Measurements from ENCODE around the gene GNAQ. TPM values are rescaled to one million over a fixed set of nuclear protein-coding genes. Genes with fewer than 3 reads are reported as not detected.

Gene GNAQ
- total and polyA plus RNA-seq, 2 of the 4 experiments (the other 2 are of a cell fraction): 23.1 to 50.7 TPM

DNA sequence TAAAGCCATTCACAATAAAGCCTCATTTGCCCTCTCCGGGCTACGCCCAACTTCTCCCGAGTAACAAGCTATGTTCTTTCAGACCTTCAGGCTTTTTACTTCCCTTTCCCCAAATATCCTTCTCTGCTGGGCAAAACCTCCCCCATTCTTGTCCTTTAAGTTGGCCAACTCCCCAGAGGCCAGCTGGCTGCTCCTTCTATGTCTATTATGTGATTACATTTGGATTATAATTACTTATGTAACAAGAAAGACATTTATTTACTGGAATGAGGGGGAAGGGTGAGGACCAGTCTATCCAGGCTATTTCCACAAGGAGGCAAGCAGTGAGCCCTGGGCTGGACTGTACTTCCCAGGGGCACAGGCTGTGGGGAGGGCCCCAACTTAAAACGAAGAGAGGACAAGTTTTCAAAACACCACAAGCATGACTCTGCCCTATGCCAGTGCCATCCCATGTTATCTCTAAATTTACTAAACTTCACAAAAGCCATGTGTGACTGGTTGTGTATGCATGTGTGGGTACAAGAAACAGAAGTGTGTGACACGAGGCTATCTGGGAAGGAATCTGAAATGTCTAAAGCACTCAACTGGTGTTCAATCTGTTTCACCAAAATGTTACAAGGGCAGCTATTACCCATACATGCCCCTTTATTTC is 84.5 kb downstream of the GNAQ start:
- Histone ChIP-seq H3K23ac (ENCODE audit: low read depth, low read length) (peak overlapping the region; percentile 69; the same call in 1 of the 2 replicates), H3K4me1 (ENCODE audit: control insufficient read depth, insufficient read depth, low read length) (peaks cover 13% of the 10 kb centered on the region), H2AK9ac (replicated peaks; ENCODE audit: low read depth, low read length, poor library complexity) (peak overlapping the region; percentile 56), H4K20me1 (ENCODE audit: insufficient read depth, low read length) (peaks cover 36% of the 10 kb centered on the region; the same call in 1 of the 2 replicates), H3K14ac (replicated peaks; ENCODE audit: low read depth, low read length) (peak overlapping the region; percentile 75; the same call in 1 of the 2 replicates), H3K4ac (ENCODE audit: low read depth, low read length) (peak overlapping the region; percentile 32; the same call in 1 of the 2 replicates), H2BK120ac (ENCODE audit: low read depth, low read length) (no peak overlapping the region), H3K4me3 (ENCODE audit: insufficient read depth, low read depth, low read length) (no peak overlapping the region), H4K91ac (ENCODE audit: insufficient read depth, low read depth, low read length) (no peak overlapping the region), H2BK5ac (ENCODE audit: low read depth, low read length, poor library complexity, severe bottlenecking) (no peak overlapping the region), H3K56ac (ENCODE audit: extremely low read depth, insufficient read depth, low read length) (no peak overlapping the region), H2AK5ac (ENCODE audit: low read depth, low read length) (peak overlapping the region; percentile 47; the same call in 1 of the 2 replicates), H2BK15ac (ENCODE audit: low read depth, low read length) (peak overlapping the region; percentile 17; the same call in 1 of the 3 replicates), H2AFZ (replicated peaks; ENCODE audit: low read length, poor library complexity) (no peak overlapping the region), H3K9me3 (ENCODE audit: control insufficient read depth, insufficient read depth, low read length) (no peaks in the 10 kb centered on the region), H3K36me3 (ENCODE audit: control insufficient read depth, insufficient read depth, low read length) (no peaks in the 10 kb centered on the region), H4K8ac (ENCODE audit: low read depth in 2 of 2, low read length in 2 of 2) (no peak overlapping the region; a peak in 1 of 4 replicates), H3K79me1 (ENCODE audit: low read depth in 1 of 2, low read length in 2 of 2) (peaks cover 39 to 66% of the 10 kb centered on the region in 2 experiments), H3K27me3 (ENCODE audit: control insufficient read depth, insufficient read depth, low read length) (no peaks in the 10 kb centered on the region), H3K27ac (ENCODE audit: insufficient read depth, low read length) (peak overlapping the region; percentile 39; the same call in 1 of the 2 replicates), H4K5ac (ENCODE audit: low read depth, low read length) (peak overlapping the region; percentile 10; the same call in 1 of the 2 replicates), H2BK20ac (ENCODE audit: low read depth, low read length) (no peak overlapping the region), H3K4me2 (ENCODE audit: low read depth, low read length) (peak overlapping the region; percentile 12; the same call in 1 of the 2 replicates), H3K9me1 (ENCODE audit: insufficient read depth, low read length) (peaks cover 28% of the 10 kb centered on the region), H3K9ac (ENCODE audit: low read depth, low read length) (no peak overlapping the region), H3K18ac (ENCODE audit: low read depth, low read length) (peak overlapping the region; percentile 42)
- in situ Hi-C loops (cut with MboI; ENCODE audit: low sequenced_read_pairs): no loop called here
- no peak for DNase-seq
- no CpG with 5 or more reads among the region's 5 CpGs for WGBS, 2 experiments (ENCODE audit: extremely low coverage in 2 of 2, insufficient read length in 1 of 2)
- CTCF ChIA-PET: no interaction called here
- BruUV-seq (replicated peaks): no TSS peak
- POLR2A ChIA-PET (ENCODE audit: unreplicated experiment): interaction anchor here (0.6 kb wide), 1 partner anchor 1172 kb away, joined by 4 read pairs; no protein-coding TSS in a partner anchor
- peak; percentile 43 for ATAC-seq (ENCODE audit: low read depth)
- dilution Hi-C loops (cut with HindIII; ENCODE audit: low sequenced_read_pairs, unreplicated experiment): no loop called here
- intact Hi-C loops (cut with micrococcal nuclease): no loop called here
- TF ChIP-seq POLR2A (IDR thresholded peaks at IDR 0.05; ENCODE audit: low read depth, low read length) (no peak), NFE2L2 (IDR thresholded peaks at IDR 0.05; ENCODE audit: low read depth, low read length) (no peak), MXI1 (IDR thresholded peaks at IDR 0.05; ENCODE audit: borderline replicate concordance, low read depth, low read length) (no peak), CHD1 (IDR thresholded peaks at IDR 0.05; ENCODE audit: low read depth, low read length) (no peak), RCOR1 (IDR thresholded peaks at IDR 0.05; ENCODE audit: insufficient replicate concordance, low read length) (no peak), RFX5 (IDR thresholded peaks at IDR 0.05; ENCODE audit: low read depth, low read length) (no peak), BHLHE40 (IDR thresholded peaks at IDR 0.05; ENCODE audit: low read depth, low read length) (no peak), MAZ (IDR thresholded peaks at IDR 0.05; ENCODE audit: borderline replicate concordance, low read depth, low read length) (no peak), MAFK (IDR thresholded peaks at IDR 0.05; ENCODE audit: low read depth, low read length) (no peak), FOS (IDR thresholded peaks at IDR 0.05; ENCODE audit: low read depth, low read length) (no peak), SMC3 (IDR thresholded peaks at IDR 0.05; ENCODE audit: low read depth, low read length) (no peak), CEBPB (IDR thresholded peaks at IDR 0.05; ENCODE audit: low read depth, low read length) (no peak), RAD21 (IDR thresholded peaks at IDR 0.05; ENCODE audit: low read length) (no peak)
- TF ChIP-seq, protein P1, sequence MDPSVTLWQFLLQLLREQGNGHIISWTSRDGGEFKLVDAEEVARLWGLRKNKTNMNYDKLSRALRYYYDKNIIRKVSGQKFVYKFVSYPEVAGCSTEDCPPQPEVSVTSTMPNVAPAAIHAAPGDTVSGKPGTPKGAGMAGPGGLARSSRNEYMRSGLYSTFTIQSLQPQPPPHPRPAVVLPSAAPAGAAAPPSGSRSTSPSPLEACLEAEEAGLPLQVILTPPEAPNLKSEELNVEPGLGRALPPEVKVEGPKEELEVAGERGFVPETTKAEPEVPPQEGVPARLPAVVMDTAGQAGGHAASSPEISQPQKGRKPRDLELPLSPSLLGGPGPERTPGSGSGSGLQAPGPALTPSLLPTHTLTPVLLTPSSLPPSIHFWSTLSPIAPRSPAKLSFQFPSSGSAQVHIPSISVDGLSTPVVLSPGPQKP (IDR thresholded peaks at IDR 0.05; ENCODE audit: borderline replicate concordance, low read depth, low read length): no peak
- TF ChIP-seq, protein P2, sequence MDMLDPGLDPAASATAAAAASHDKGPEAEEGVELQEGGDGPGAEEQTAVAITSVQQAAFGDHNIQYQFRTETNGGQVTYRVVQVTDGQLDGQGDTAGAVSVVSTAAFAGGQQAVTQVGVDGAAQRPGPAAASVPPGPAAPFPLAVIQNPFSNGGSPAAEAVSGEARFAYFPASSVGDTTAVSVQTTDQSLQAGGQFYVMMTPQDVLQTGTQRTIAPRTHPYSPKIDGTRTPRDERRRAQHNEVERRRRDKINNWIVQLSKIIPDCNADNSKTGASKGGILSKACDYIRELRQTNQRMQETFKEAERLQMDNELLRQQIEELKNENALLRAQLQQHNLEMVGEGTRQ (IDR thresholded peaks at IDR 0.05; ENCODE audit: low read depth, low read length): no peak

All from IMR-90 (cell line).